ENCODE data around the gene CAB39. TPM values are rescaled to one million over a fixed set of nuclear protein-coding genes. Genes with fewer than 3 reads are reported as not detected.
A peak's percentile ranks its signal among the peaks of the same experiment; 100 is the strongest.

Gene CAB39
- total RNA-seq, 1 experiment from 2014 or later = 40.4 TPM

GRCh38 chr2:230713331-230714135, 891 bp downstream of the CAB39 start:
- H3K9me3 ChIP-seq = no peaks in the 10 kb centered on the region
- H3K27ac Mint-ChIP-seq (ENCODE audit: unreplicated experiment) = peak overlapping the region; percentile 95
- H3K36me3 ChIP-seq (ENCODE audit: control insufficient read depth, insufficient read depth, low read length) = no peaks in the 10 kb centered on the region
- H3K4me3 Mint-ChIP-seq (ENCODE audit: unreplicated experiment) = peak overlapping the region; percentile 95
- no peaks in the 10 kb centered on the region for H3K9me3 Mint-ChIP-seq (ENCODE audit: unreplicated experiment)
- H3K4me1 ChIP-seq = peaks cover 8% of the 10 kb centered on the region; the same call in 1 of the 2 replicates
- DNase-seq = peak; percentile 60 to 63
- POLR2A ChIA-PET = interaction anchor here (0.6 to 1.1 kb wide), 3 partner anchors 43 to 337 kb away, joined by 3 to 4 read pairs (median 3); no protein-coding TSS in a partner anchor
- BruUV-seq (replicated peaks) = no TSS peak
- intact Hi-C loops (cut with micrococcal nuclease; ENCODE audit: unreplicated experiment) = loop anchor here (1.0 to 5.0 kb wide), 4 partner anchors 24 to 86 kb away; no protein-coding TSS in a partner anchor
- H3K27me3 ChIP-seq (replicated peaks; ENCODE audit: control insufficient read depth, insufficient read depth, low read length) = no peaks in the 10 kb centered on the region
- peaks cover 16% of the 10 kb centered on the region for H3K4me1 Mint-ChIP-seq (ENCODE audit: low read depth, unreplicated experiment)
- H3K27me3 Mint-ChIP-seq (ENCODE audit: insufficient read depth, unreplicated experiment) = no peaks in the 10 kb centered on the region
- TF ChIP-seq, protein P1, sequence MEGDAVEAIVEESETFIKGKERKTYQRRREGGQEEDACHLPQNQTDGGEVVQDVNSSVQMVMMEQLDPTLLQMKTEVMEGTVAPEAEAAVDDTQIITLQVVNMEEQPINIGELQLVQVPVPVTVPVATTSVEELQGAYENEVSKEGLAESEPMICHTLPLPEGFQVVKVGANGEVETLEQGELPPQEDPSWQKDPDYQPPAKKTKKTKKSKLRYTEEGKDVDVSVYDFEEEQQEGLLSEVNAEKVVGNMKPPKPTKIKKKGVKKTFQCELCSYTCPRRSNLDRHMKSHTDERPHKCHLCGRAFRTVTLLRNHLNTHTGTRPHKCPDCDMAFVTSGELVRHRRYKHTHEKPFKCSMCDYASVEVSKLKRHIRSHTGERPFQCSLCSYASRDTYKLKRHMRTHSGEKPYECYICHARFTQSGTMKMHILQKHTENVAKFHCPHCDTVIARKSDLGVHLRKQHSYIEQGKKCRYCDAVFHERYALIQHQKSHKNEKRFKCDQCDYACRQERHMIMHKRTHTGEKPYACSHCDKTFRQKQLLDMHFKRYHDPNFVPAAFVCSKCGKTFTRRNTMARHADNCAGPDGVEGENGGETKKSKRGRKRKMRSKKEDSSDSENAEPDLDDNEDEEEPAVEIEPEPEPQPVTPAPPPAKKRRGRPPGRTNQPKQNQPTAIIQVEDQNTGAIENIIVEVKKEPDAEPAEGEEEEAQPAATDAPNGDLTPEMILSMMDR (IDR thresholded peaks at IDR 0.05; ENCODE audit: insufficient read depth in 1 of 2, low read depth in 1 of 2, low read length in 1 of 2, severe bottlenecking in 1 of 2, unreplicated experiment in 1 of 2) = no peak
- H3K4me3 ChIP-seq (ENCODE audit: low read depth, low read length) = peak overlapping the region; percentile 72
- peaks cover 6% of the 10 kb centered on the region for H3K36me3 Mint-ChIP-seq (ENCODE audit: insufficient read depth, unreplicated experiment)
- CTCF ChIA-PET = interaction anchor here (0.5 to 1.4 kb wide), 2 partner anchors 85 to 545 kb away, joined by 5 to 7 read pairs; no protein-coding TSS in a partner anchor

DNA sequence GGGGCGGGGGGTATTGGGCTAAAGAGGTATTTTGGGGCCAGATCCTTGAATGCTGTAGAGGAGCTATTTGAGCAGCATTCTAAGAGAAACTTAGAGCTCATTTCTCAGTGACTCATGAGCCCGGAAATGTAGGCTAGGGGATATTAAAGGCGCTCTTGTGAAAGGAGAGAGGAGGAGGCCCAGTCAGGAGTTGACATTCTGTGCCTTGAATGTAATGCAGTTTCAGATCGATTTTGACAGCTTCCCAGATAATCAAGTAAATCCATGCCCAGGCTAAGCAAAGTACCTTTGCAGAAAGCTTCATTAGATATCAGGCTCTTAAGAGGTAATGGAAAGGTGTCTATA, 1.5 kb downstream of the CAB39 start:
- H3K27me3 ChIP-seq (replicated peaks; ENCODE audit: control insufficient read depth, insufficient read depth, low read length) = no peaks in the 10 kb centered on the region
- TF ChIP-seq, protein P1 (IDR thresholded peaks at IDR 0.05; ENCODE audit: insufficient read depth in 1 of 2, low read depth in 1 of 2, low read length in 1 of 2, severe bottlenecking in 1 of 2, unreplicated experiment in 1 of 2) = no peak
- H3K27ac Mint-ChIP-seq (ENCODE audit: unreplicated experiment) = peak overlapping the region; percentile 95
- H3K4me3 Mint-ChIP-seq (ENCODE audit: unreplicated experiment) = peak overlapping the region; percentile 95
- H3K36me3 Mint-ChIP-seq (ENCODE audit: insufficient read depth, unreplicated experiment) = peaks cover 6% of the 10 kb centered on the region
- no peaks in the 10 kb centered on the region for H3K27me3 Mint-ChIP-seq (ENCODE audit: insufficient read depth, unreplicated experiment)
- no peaks in the 10 kb centered on the region for H3K9me3 Mint-ChIP-seq (ENCODE audit: unreplicated experiment)
- BruUV-seq (replicated peaks) = TSS peak; percentile 35
- peaks cover 8% of the 10 kb centered on the region; the same call in 1 of the 2 replicates for H3K4me1 ChIP-seq
- DNase-seq = no peak
- no peaks in the 10 kb centered on the region for H3K36me3 ChIP-seq (ENCODE audit: control insufficient read depth, insufficient read depth, low read length)
- H3K4me3 ChIP-seq (ENCODE audit: low read depth, low read length) = peak overlapping the region; percentile 72
- ChIA-PET CTCF (interaction anchor here (1.4 kb wide), 1 partner anchor 84 kb away, joined by 7 read pairs; no protein-coding TSS in a partner anchor), POLR2A (interaction anchor here (0.7 to 1.1 kb wide), 2 partner anchors 42 to 336 kb away, joined by 3 to 4 read pairs; no protein-coding TSS in a partner anchor)
- no peaks in the 10 kb centered on the region for H3K9me3 ChIP-seq
- intact Hi-C loops (cut with micrococcal nuclease; ENCODE audit: unreplicated experiment) = loop anchor here (5.0 kb wide), 1 partner anchor 62 kb away; no protein-coding TSS in a partner anchor
- H3K4me1 Mint-ChIP-seq (ENCODE audit: low read depth, unreplicated experiment) = peaks cover 16% of the 10 kb centered on the region

DNA sequence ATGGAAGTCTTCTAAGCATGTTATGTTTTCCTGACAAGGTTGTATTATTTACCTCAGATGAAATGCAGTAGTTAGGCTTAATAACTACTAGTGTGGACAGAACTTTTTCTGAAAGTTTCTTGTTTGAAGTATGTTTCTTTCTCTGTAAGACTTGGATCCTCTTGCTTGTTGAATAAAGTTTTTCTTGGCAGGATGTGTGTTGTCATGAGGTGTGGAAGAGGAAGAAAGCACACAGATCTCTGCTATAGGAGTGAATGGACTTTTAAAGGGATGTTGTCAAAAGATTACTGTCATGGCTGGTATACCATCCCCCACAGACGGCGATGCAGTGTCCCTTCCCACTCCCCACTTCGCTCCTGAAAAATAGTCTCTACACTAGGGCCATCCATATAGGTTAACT, 2.6 kb downstream of the CAB39 start:
- CTCF ChIA-PET = no interaction called here
- peaks cover 20% of the 10 kb centered on the region for H3K4me1 Mint-ChIP-seq (ENCODE audit: low read depth, unreplicated experiment)
- Histone ChIP-seq H3K27me3 (replicated peaks; ENCODE audit: control insufficient read depth, insufficient read depth, low read length) (no peaks in the 10 kb centered on the region), H3K36me3 (ENCODE audit: control insufficient read depth, insufficient read depth, low read length) (no peaks in the 10 kb centered on the region), H3K9me3 (no peaks in the 10 kb centered on the region), H3K4me1 (peaks cover 8% of the 10 kb centered on the region; the same call in 1 of the 2 replicates), H3K4me3 (ENCODE audit: low read depth, low read length) (no peak overlapping the region)
- TF ChIP-seq, protein P1 (IDR thresholded peaks at IDR 0.05; ENCODE audit: insufficient read depth in 1 of 2, low read depth in 1 of 2, low read length in 1 of 2, severe bottlenecking in 1 of 2, unreplicated experiment in 1 of 2) = no peak
- POLR2A ChIA-PET = no interaction called here
- peaks cover 6% of the 10 kb centered on the region for H3K36me3 Mint-ChIP-seq (ENCODE audit: insufficient read depth, unreplicated experiment)
- peak overlapping the region; percentile 40 for H3K4me3 Mint-ChIP-seq (ENCODE audit: unreplicated experiment)
- no peak for DNase-seq
- no peaks in the 10 kb centered on the region for H3K27me3 Mint-ChIP-seq (ENCODE audit: insufficient read depth, unreplicated experiment)
- intact Hi-C loops (cut with micrococcal nuclease; ENCODE audit: unreplicated experiment) = no loop called here
- no peaks in the 10 kb centered on the region for H3K9me3 Mint-ChIP-seq (ENCODE audit: unreplicated experiment)
- no TSS peak for BruUV-seq (replicated peaks)
- no peak overlapping the region for H3K27ac Mint-ChIP-seq (ENCODE audit: unreplicated experiment)

All from Caco-2 (cell line).